ENCODE results near the gene MACROH2A2. TPM values are rescaled to one million over a fixed set of nuclear protein-coding genes. Genes with fewer than 3 reads are reported as not detected.

Gene MACROH2A2
- total and polyA plus RNA-seq, 2 experiments from 2014 or later: 11.6 to 16.2 TPM

DNA sequence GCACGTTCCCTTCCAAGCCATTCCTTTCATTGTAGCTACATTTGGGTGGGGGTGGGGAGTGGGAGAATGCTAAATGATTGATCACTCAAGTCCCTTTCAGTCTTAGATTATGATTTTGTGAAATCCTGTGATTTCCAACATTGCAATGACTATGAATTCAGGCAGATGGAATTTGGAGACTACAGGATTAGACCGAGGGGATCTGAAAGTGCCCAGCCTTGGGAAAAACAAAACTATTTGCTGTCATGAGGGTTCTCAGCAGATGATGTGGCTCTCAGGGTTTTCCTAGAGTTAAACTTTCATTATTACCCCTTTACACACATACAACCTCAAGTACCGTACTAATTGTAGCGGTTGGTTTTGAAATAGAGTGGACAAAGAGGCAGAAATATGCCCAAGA is 4.7 kb downstream of the MACROH2A2 start (continued):
- TF ChIP-seq ZNF462 (CRISPR knock-in tag; IDR thresholded peaks at IDR 0.05): no peak

- Histone ChIP-seq H3K79me2 (replicated peaks; ENCODE audit: insufficient read depth) (no peaks in the 10 kb centered on the region), H3K36me3 (ENCODE audit: insufficient read depth) (no peaks in the 10 kb centered on the region), H3K9me2 (ENCODE audit: insufficient read depth) (no peaks in the 10 kb centered on the region), H3K4me2 (no peak overlapping the region), H3K4me1 (ENCODE audit: insufficient read depth) (no peaks in the 10 kb centered on the region), H3F3A (replicated peaks; ENCODE audit: low read depth) (no peaks in the 10 kb centered on the region), H3K27me3 (ENCODE audit: insufficient read depth) (peaks cover 25% of the 10 kb centered on the region), H4K20me1 (replicated peaks; ENCODE audit: insufficient read depth) (peaks cover 33% of the 10 kb centered on the region), H3K4me3 (no peak overlapping the region), H3K27ac (ENCODE audit: low read depth) (no peak overlapping the region), H2AFZ (no peak overlapping the region)
- no peak overlapping the region; the same call in 1 of the 2 replicates for H3K27ac Mint-ChIP-seq
- H3K36me3 Mint-ChIP-seq (ENCODE audit: low read depth): no peaks in the 10 kb centered on the region
- no peak overlapping the region for H3K4me3 Mint-ChIP-seq
- TF ChIP-seq STAT1 (IDR thresholded peaks at IDR 0.05; ENCODE audit: unreplicated experiment): no peak
- no peak for DNase-seq (ENCODE audit: low spot score)
- H3K9me3 Mint-ChIP-seq: no peaks in the 10 kb centered on the region
- peak; percentile 42; the same call in 1 of the 3 replicates for ATAC-seq
- peaks cover 15% of the 10 kb centered on the region for H3K27me3 Mint-ChIP-seq (ENCODE audit: insufficient read depth, low read depth, poor library complexity)
- peaks cover 10% of the 10 kb centered on the region; the same call in 2 of the 3 replicates for H3K4me1 Mint-ChIP-seq
These were observed 7.7 kb downstream of the MACROH2A2 start for GRCh38 chr10:70060389-70060788.

- no peaks in the 10 kb centered on the region for H3F3A ChIP-seq (replicated peaks; ENCODE audit: low read depth)
- no peak overlapping the region for H3K4me3 Mint-ChIP-seq
- no peaks in the 10 kb centered on the region for H3K36me3 ChIP-seq (ENCODE audit: insufficient read depth)
- no peak overlapping the region for H2AFZ ChIP-seq
- H3K27ac ChIP-seq (ENCODE audit: low read depth): no peak overlapping the region
- ATAC-seq: no peak
- no peaks in the 10 kb centered on the region for H3K4me1 ChIP-seq (ENCODE audit: insufficient read depth)
- no peak overlapping the region for H3K27ac Mint-ChIP-seq
- no peaks in the 10 kb centered on the region for H3K27me3 ChIP-seq (ENCODE audit: insufficient read depth)
- H3K36me3 Mint-ChIP-seq (ENCODE audit: low read depth): no peaks in the 10 kb centered on the region
- DNase-seq (ENCODE audit: low spot score): no peak
- H3K4me1 Mint-ChIP-seq: peaks cover 9% of the 10 kb centered on the region; the same call in 2 of the 3 replicates
- H3K9me3 Mint-ChIP-seq: no peaks in the 10 kb centered on the region
- no peaks in the 10 kb centered on the region for H3K79me2 ChIP-seq (replicated peaks; ENCODE audit: insufficient read depth)
- no peak overlapping the region for H3K4me2 ChIP-seq
- peaks cover 2% of the 10 kb centered on the region for H3K27me3 Mint-ChIP-seq (ENCODE audit: insufficient read depth, low read depth, poor library complexity)
- no peaks in the 10 kb centered on the region for H3K9me2 ChIP-seq (ENCODE audit: insufficient read depth)
- H4K20me1 ChIP-seq (replicated peaks; ENCODE audit: insufficient read depth): peaks cover 4% of the 10 kb centered on the region; the same call in 1 of the 2 replicates
- no peak overlapping the region for H3K4me3 ChIP-seq
- TF ChIP-seq STAT1 (IDR thresholded peaks at IDR 0.05; ENCODE audit: unreplicated experiment): no peak
- no peak for TF ChIP-seq CREB1 (CRISPR knock-in tag; IDR thresholded peaks at IDR 0.05; ENCODE audit: low read depth)
- TF ChIP-seq JUNB (IDR thresholded peaks at IDR 0.05; ENCODE audit: unreplicated experiment): no peak
- TF ChIP-seq ZNF114 (CRISPR knock-in tag; IDR thresholded peaks at IDR 0.05): no peak
- TF ChIP-seq, protein P1, sequence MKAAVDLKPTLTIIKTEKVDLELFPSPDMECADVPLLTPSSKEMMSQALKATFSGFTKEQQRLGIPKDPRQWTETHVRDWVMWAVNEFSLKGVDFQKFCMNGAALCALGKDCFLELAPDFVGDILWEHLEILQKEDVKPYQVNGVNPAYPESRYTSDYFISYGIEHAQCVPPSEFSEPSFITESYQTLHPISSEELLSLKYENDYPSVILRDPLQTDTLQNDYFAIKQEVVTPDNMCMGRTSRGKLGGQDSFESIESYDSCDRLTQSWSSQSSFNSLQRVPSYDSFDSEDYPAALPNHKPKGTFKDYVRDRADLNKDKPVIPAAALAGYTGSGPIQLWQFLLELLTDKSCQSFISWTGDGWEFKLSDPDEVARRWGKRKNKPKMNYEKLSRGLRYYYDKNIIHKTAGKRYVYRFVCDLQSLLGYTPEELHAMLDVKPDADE (IDR thresholded peaks at IDR 0.05): no peak
- TF ChIP-seq NANOG (IDR thresholded peaks at IDR 0.05; ENCODE audit: borderline replicate concordance): no peak
- no peak for TF ChIP-seq EZH2 (IDR thresholded peaks at IDR 0.05; ENCODE audit: low read depth, unreplicated experiment)
- TF ChIP-seq, protein P2, sequence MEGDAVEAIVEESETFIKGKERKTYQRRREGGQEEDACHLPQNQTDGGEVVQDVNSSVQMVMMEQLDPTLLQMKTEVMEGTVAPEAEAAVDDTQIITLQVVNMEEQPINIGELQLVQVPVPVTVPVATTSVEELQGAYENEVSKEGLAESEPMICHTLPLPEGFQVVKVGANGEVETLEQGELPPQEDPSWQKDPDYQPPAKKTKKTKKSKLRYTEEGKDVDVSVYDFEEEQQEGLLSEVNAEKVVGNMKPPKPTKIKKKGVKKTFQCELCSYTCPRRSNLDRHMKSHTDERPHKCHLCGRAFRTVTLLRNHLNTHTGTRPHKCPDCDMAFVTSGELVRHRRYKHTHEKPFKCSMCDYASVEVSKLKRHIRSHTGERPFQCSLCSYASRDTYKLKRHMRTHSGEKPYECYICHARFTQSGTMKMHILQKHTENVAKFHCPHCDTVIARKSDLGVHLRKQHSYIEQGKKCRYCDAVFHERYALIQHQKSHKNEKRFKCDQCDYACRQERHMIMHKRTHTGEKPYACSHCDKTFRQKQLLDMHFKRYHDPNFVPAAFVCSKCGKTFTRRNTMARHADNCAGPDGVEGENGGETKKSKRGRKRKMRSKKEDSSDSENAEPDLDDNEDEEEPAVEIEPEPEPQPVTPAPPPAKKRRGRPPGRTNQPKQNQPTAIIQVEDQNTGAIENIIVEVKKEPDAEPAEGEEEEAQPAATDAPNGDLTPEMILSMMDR (conservative IDR thresholded peaks at IDR 0.05; ENCODE audit: low read depth in 2 of 2): no peak
- no peak for TF ChIP-seq POLR2AphosphoS5 (IDR thresholded peaks at IDR 0.05; ENCODE audit: low read depth)
- TF ChIP-seq EZH2phosphoT487 (IDR thresholded peaks at IDR 0.05; ENCODE audit: unreplicated experiment): no peak
These were observed 10.9 kb downstream of the MACROH2A2 start for GRCh38 chr10:70063418-70064098.

Data from GM23338 (cell line).